Suprapubic skin (tissue), 4 donors: ENCODE data around the gene NCOA1. TPM values are rescaled to one million over a fixed set of nuclear protein-coding genes. Genes with fewer than 3 reads are reported as not detected.

Experiments used
- DNase-seq, 2 donors: peaks; one replicate each; pipeline ENCODE4 v3.0.0-alpha.2; 2019; ENCODE audit warnings: low spot score in 2 of 2
- H3K27ac ChIP-seq: fragments of 200-600 bp; sonication (generic); one replicate; pipeline ENCODE4 v1.5.1; 2019
- H3K27me3 ChIP-seq: fragments of 200-600 bp; sonication (generic); one replicate; pipeline ENCODE4 v1.5.1; 2019
- H3K36me3 ChIP-seq: fragments of 200-600 bp; sonication (generic); one replicate; pipeline ENCODE4 v1.5.1; 2019
- H3K4me1 ChIP-seq: fragments of 200-600 bp; sonication (generic); one replicate; pipeline ENCODE4 v1.5.1; 2019
- H3K4me3 ChIP-seq: fragments of 200-600 bp; sonication (generic); one replicate; pipeline ENCODE4 v1.5.1; 2019; ENCODE audit warnings: mild to moderate bottlenecking
- H3K9me3 ChIP-seq: fragments of 200-600 bp; sonication (generic); one replicate; pipeline ENCODE4 v1.5.1; 2019
- CTCF ChIP-seq, 2 donors: fragments of 200-600 bp in 1 of 2; fragments of 450-650 bp in 1 of 2; sonication (generic) in 1 of 2; IDR thresholded peaks; one replicate each; pipeline ENCODE4 v1.5.1; 2016 to 2019; ENCODE audit warnings: antibody characterized with exemption in 2 of 2, mild to moderate bottlenecking in 1 of 2, moderate library complexity in 1 of 2
- EP300 ChIP-seq: sonication (generic); formaldehyde crosslinking; IDR thresholded peaks from one replicate; pipeline ENCODE4 v1.6.1; 2017; ENCODE audit warnings: antibody characterized with exemption
- POLR2A ChIP-seq, 2 donors: fragments of 450-650 bp; IDR thresholded peaks; one replicate each; pipeline ENCODE4 v1.6.1; 2017; ENCODE audit warnings: antibody characterized with exemption in 2 of 2, mild to moderate bottlenecking in 2 of 2, moderate library complexity in 2 of 2
- POLR2AphosphoS5 ChIP-seq, 3 donors: sonication (generic); formaldehyde crosslinking; IDR thresholded peaks; one replicate each; pipeline ENCODE4 v1.6.1; 2017; ENCODE audit warnings: antibody characterized with exemption in 3 of 3
- WGBS: methylation state at CpG from one replicate; pipeline ENCODE4 v1.1.5; 2018; 5-methylcytosine and 5-hydroxymethylcytosine counted together
- total RNA-seq, 4 donors: library from RNA; depleted of rRNA; stranded (reverse); fragments of >200 nt; gene quantifications; one replicate each; pipeline ENCODE4 v1.1.0, GENCODE V29; 2016

NCOA1 gene
- total RNA-seq, 4 donors from 2014 or later, result 40.5 to 66.1 (median 47.2) TPM

- Histone ChIP-seq H3K27ac (no peak overlapping the region), H3K4me1 (peaks cover 6% of the 10 kb centered on the region), H3K27me3 (no peaks in the 10 kb centered on the region), H3K36me3 (no peaks in the 10 kb centered on the region), H3K4me3 (no peak overlapping the region), H3K9me3 (no peaks in the 10 kb centered on the region)
- no peak for TF ChIP-seq CTCF (IDR thresholded peaks at IDR 0.05)
- TF ChIP-seq POLR2AphosphoS5 (IDR thresholded peaks at IDR 0.05), result no peak
- no peak for DNase-seq
- 91% methylated on average over 1 of the region's 1 CpG for WGBS
These were observed 127.6 kb downstream of the NCOA1 start for GRCh38 chr2:24618680-24619079.

GRCh38 chr2:24620936-24621335 is 129.9 kb downstream of the NCOA1 start:
- TF ChIP-seq CTCF (IDR thresholded peaks at IDR 0.05) (no peak), POLR2AphosphoS5 (IDR thresholded peaks at IDR 0.05) (no peak), EP300 (no peak), POLR2A (IDR thresholded peaks at IDR 0.05) (no peak)
- Histone ChIP-seq H3K9me3 (no peaks in the 10 kb centered on the region), H3K36me3 (no peaks in the 10 kb centered on the region), H3K4me1 (peaks cover 8% of the 10 kb centered on the region), H3K27ac (no peak overlapping the region), H3K27me3 (no peaks in the 10 kb centered on the region), H3K4me3 (no peak overlapping the region)
- 60% methylated on average over 2 of the region's 2 CpGs for WGBS
- DNase-seq, result no peak

GRCh38 chr2:24621779-24622538 is 130.9 kb downstream of the NCOA1 start:
- WGBS, result 83% methylated on average over 2 of the region's 3 CpGs
- no peak for TF ChIP-seq CTCF (IDR thresholded peaks at IDR 0.05)
- TF ChIP-seq EP300, result no peak
- TF ChIP-seq POLR2A (IDR thresholded peaks at IDR 0.05), result no peak
- no peak for TF ChIP-seq POLR2AphosphoS5 (IDR thresholded peaks at IDR 0.05)

GRCh38 chr2:24623535-24623934 is 132.5 kb downstream of the NCOA1 start:
- no peak overlapping the region for H3K27ac ChIP-seq
- H3K4me1 ChIP-seq, result peaks cover 15% of the 10 kb centered on the region
- no peaks in the 10 kb centered on the region for H3K27me3 ChIP-seq
- no peak for TF ChIP-seq EP300
- no peak for TF ChIP-seq CTCF (IDR thresholded peaks at IDR 0.05)
- TF ChIP-seq POLR2A (IDR thresholded peaks at IDR 0.05), result no peak
- no peak for TF ChIP-seq POLR2AphosphoS5 (IDR thresholded peaks at IDR 0.05)
- WGBS, result 98% methylated on average over 4 of the region's 4 CpGs
- no peak for DNase-seq
- H3K36me3 ChIP-seq, result no peaks in the 10 kb centered on the region
- no peak overlapping the region for H3K4me3 ChIP-seq
- H3K9me3 ChIP-seq, result no peaks in the 10 kb centered on the region

More at GRCh38 chr2:24621779-24622538, 130.9 kb downstream of the NCOA1 start:
- no peak for DNase-seq
- H3K4me3 ChIP-seq, result no peak overlapping the region
- no peak overlapping the region for H3K27ac ChIP-seq
- no peaks in the 10 kb centered on the region for H3K9me3 ChIP-seq
- no peaks in the 10 kb centered on the region for H3K27me3 ChIP-seq
- H3K4me1 ChIP-seq, result peaks cover 15% of the 10 kb centered on the region
- H3K36me3 ChIP-seq, result no peaks in the 10 kb centered on the region

GRCh38 chr2:24625728-24626127 is 134.7 kb downstream of the NCOA1 start:
- no peaks in the 10 kb centered on the region for H3K9me3 ChIP-seq
- TF ChIP-seq POLR2A (IDR thresholded peaks at IDR 0.05) (no peak), CTCF (IDR thresholded peaks at IDR 0.05) (no peak), POLR2AphosphoS5 (IDR thresholded peaks at IDR 0.05) (no peak), EP300 (no peak)
- no peaks in the 10 kb centered on the region for H3K27me3 ChIP-seq
- H3K36me3 ChIP-seq, result no peaks in the 10 kb centered on the region
- H3K27ac ChIP-seq, result no peak overlapping the region
- no peak for DNase-seq
- 64% methylated on average over 1 of the region's 1 CpG for WGBS
- H3K4me1 ChIP-seq, result peaks cover 15% of the 10 kb centered on the region
- H3K4me3 ChIP-seq, result no peak overlapping the region
